Caki2 (cell line): Measurements from ENCODE around the gene KRTAP1-3. TPM values are rescaled to one million over a fixed set of nuclear protein-coding genes. Genes with fewer than 3 reads are reported as not detected.
"Not testable (repeated sequence)": the region's sequence is repeated elsewhere in the genome, so short reads cannot be mapped to it uniquely, and the experiment has no call there.

ENCODE experiments used
- DNase-seq: peaks from one replicate; pipeline ENCODE4 v3.0.0-alpha.2; 2015; ENCODE audit warnings: low read depth
- in situ Hi-C: cut with HindIII; loops from 2 replicates; pipeline ENCODE4 v1.10.0; 2016; ENCODE audit warnings: low sequenced_read_pairs, low pct_unique_long_range_greater_than_20kb, mixed read lengths
- total RNA-seq: library from RNA; depleted of rRNA; stranded (reverse); fragments of >200 nt; shearing (Covaris generic); gene quantifications from 2 replicates; pipeline ENCODE4 v1.2.3, GENCODE V29; 2014; ENCODE audit warnings: low replicate concordance; rRNA removed

KRTAP1-3 gene, protein sequence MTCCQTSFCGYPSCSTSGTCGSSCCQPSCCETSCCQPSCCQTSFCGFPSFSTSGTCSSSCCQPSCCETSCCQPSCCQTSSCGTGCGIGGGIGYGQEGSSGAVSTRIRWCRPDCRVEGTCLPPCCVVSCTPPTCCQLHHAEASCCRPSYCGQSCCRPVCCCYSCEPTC
- total RNA-seq = not detected in 2 replicates

DNA sequence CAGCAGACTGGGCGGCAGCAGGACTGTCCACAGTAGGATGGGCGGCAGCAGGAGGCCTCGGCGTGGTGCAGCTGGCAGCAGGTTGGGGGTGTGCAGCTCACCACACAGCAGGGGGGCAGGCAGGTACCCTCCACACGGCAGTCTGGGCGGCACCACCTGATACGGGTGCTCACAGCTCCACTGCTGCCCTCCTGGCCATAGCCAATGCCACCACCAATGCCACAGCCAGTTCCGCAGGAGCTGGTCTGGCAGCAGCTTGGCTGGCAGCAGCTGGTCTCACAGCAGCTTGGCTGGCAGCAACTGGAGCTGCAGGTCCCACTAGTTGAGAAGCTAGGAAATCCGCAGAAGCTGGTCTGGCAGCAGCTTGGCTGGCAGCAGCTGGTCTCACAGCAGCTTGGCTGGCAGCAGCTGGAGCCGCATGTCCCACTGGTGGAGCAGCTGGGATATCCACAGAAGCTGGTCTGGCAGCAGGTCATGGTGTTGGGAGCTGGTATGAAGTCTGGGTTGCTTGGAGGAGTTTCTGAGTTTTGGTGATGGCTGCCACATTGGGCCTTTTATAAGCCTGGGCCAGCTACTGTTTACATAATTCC, at the start of gene KRTAP1-3:
Gene KRTAP1-3, minus strand, starts transcription at position 529 of the 590 bp plus-strand sequence. Its CDS starts 53 bp downstream, at position 476.
- DNase-seq, in situ Hi-C loops: not testable (repeated sequence)

DNA sequence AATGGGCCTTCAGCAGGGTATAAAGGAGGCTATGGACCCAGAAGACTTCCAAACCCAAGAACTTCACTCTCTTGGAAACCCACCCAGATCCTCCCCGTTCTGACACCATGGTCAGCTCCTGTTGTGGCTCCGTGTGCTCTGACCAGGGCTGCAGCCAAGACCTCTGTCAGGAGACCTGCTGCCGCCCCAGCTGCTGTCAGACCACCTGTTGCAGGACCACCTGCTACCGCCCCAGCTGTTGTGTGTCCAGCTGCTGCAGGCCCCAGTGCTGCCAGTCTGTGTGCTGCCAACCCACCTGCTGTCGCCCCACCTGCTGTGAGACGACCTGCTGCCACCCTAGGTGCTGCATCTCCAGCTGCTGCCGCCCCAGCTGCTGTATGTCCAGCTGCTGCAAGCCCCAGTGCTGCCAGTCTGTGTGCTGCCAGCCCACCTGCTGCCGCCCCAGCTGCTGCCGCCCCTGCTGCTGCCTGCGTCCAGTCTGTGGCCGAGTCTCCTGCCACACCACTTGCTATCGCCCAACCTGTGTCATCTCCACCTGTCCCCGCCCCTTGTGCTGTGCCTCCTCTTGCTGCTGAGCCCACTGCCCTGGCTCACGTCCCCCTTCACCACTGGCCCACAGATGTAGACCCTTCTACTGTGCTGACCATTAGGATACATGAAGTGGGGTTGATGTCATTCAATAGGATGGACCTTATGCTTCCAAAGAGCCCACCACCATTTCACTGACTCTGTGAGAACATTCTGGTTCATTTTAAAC, 49.6 kb upstream of the KRTAP1-3 start, which contains the start of gene KRTAP4-7:
Gene KRTAP4-7, plus strand, starts transcription at position 51 of the 757 bp plus-strand sequence. Its CDS starts 57 bp downstream, at position 108.
- DNase-seq, in situ Hi-C loops: not testable (repeated sequence)

DNA sequence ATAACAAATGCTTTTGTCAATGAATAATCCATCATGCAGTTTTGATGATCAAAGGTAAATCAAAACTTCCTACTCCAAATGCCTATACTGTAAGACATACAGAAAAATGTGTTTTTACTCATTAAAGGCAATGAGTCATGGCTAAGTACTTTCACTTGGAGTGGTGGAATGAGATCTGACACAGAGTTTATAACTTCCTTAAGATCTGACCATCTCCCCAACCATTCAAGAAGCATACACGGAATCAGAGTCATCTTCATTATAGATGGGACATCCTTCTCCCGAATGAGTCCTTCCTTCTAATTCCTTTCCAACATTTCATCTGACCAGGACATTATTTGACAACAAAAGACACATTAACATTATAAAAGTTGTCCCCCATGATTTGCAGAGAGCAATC, 48.8 kb upstream of the KRTAP1-3 start:
- DNase-seq, in situ Hi-C loops: not testable (repeated sequence)

DNA sequence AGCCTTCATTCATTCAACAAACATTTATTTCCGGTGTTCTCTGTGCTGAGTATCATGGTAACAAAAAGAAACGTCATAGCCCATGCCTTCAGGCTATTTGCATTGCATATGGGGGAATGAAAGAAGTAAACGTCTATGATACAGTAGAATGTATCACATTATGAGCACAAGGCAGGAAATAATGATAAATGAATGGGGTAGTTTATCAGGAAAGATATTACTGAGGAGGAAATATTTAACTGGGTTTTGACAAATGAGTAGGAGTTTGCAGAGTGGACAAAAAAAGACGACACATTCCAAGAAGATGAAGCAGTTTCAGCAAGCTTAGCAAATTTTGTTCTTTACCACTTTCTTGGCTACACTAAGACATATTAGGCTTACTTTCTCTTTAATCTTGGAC, 48.0 kb upstream of the KRTAP1-3 start:
- in situ Hi-C loops = no loop called here
- no peak for DNase-seq

DNA sequence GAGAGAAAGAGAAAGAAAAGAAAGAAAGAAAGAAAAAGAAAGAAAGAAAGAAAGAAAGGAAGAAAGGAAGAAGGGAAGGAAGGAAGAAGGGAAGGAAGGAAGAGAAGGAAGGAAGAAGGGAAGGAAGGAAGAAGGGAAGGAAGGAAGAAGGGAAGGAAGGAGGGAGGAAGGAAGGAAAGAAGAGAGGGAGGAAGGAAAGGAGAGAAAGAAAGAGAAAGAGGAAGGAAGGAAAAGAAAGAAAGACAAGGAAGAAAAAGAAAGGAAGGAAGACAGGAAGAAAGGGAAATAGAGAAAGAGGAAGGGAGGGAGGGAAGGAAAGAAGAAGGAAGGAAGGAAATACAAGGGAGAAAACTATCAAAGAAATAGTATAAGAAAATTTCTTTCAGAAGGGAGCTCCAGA, 42.1 kb upstream of the KRTAP1-3 start:
- in situ Hi-C loops = no loop called here

DNA sequence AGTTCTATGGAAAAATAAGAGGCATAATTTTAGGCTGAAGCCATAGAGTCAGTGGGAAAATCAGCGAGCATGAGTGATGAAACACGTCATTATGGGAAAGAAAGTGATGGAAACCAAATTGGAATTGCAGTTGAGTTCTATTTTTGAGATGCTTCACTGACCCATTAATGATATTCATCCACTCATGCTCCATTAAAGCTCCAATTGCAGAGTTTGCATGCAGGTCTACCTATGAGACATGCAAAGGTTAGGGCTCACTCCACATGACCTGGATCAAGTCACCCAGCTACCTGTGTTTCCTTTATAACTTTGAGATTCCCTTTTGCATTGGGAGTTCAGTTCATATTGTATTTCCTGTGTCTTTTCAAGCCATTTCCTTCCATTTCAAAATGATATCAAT, 39.0 kb upstream of the KRTAP1-3 start:
- in situ Hi-C loops = no loop called here
- no peak for DNase-seq

More for the DNA sequence above, 42.1 kb upstream of the KRTAP1-3 start:
- no peak for DNase-seq

DNA sequence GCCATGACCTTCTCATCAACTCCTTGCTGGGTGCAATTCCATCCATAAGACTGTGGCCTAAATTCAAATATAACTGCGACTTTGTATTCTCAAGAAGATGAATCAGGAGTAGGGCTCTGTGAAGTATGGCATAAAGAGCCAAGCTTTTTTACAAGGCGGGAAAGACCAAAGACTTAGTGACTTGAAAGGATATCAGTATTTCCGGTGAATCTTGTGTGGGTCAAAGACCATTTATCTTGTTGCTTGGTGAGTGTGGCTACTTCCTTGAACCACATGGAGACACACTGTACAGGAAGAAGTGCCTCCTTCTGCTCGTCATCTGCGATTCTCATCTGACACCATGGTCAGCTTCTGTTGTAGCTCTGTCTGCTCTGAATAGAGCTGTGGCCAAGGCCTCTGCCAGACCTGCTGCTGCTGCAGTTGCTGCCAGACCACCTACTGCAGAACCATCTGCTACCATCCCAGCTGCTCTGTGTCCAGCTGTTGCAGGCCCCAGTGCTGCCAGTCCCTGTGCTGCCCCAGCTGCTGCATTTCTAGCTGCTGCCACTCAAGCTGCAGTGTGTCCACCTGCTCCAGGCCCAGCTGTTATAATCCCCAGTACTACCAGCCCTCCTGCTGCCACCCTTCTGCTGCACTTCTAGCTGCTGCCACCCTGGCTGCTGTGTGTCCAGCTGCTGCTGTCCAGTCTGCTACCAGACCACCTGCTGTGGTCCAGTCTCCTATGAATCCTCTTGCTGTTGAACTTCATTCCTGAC, 37.1 kb upstream of the KRTAP1-3 start:
- in situ Hi-C loops = no loop called here
- DNase-seq = no peak

DNA sequence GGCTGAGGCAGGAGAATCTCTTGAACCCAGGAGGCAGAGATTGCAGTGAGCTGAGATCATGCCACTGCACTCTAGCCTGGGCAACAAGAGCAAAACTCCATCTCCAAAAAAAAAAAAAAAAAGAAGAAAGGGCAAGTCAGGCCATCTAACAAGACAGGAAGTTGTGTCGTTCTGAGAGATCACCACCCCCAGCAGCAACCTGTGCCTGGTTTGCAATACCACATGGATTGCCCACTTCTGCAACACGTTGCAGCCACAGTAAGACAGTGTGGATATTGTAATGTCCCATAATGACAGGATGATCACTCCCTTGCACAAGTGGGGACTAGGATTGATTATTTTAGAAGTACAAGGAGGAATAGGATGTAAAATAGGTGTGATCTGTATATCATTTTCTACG, 34.4 kb upstream of the KRTAP1-3 start:
- in situ Hi-C loops = no loop called here
- DNase-seq = no peak

DNA sequence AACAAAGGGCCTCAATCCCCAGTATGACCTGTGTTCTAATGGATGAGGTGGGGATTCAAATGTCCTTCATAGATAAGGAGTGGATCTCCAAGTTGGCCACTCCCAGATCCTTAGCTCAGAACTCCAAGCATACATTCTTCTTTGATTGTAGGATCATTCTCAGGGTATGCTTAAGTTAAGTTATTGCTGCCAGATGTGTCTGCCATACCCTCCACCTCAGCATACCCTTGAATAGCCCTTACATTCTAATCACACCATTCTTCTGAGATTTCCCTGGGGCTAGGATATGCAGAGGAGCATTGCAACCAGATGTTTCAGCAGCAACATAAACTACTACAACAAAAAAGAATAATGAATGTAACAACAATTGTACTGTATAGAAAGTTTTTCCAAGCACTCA, 32.6 kb upstream of the KRTAP1-3 start:
- no peak for DNase-seq
- in situ Hi-C loops = no loop called here

DNA sequence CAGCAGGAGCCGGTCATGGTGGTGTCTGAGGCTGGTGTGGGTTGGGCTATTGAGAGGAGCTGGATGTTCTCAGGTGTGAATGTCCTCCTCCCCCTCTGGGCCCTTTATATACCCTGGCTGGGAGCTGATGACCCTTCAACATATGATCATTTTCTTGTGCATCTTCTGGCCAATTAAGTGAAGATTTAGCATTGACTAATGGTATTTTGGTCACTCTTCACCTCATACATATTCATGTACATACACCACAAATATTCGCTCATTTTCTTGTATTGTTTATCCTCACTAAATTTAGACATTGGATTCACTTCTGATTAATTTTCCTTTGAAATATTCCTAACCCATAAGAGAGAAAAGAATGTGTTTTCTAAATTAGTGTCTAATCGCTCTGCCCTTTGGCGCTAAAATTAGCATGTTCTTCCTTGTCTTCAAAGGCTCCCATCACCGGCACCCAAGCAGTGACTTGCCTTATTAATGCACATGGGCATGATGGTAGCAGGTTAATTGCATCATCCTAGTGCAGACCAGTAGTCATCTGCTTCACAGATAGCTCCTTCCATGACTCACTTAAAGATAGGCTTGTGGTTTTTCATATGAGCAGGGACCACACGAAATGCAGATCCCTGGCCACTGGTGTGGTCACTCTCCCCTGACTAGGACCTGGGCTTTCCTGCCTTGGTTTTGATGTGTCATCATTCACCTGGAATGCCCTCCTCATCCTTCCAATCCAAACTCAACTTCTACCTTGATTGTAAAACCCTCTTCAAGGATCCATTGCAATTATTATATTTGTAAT, 31.4 kb upstream of the KRTAP1-3 start, which contains the start of gene KRTAP2-4:
Gene KRTAP2-4, minus strand, starts transcription at position 51 of the 796 bp plus-strand sequence. Its CDS starts 34 bp downstream, at position 17.
- DNase-seq = peak; percentile 83
- in situ Hi-C loops = no loop called here

DNA sequence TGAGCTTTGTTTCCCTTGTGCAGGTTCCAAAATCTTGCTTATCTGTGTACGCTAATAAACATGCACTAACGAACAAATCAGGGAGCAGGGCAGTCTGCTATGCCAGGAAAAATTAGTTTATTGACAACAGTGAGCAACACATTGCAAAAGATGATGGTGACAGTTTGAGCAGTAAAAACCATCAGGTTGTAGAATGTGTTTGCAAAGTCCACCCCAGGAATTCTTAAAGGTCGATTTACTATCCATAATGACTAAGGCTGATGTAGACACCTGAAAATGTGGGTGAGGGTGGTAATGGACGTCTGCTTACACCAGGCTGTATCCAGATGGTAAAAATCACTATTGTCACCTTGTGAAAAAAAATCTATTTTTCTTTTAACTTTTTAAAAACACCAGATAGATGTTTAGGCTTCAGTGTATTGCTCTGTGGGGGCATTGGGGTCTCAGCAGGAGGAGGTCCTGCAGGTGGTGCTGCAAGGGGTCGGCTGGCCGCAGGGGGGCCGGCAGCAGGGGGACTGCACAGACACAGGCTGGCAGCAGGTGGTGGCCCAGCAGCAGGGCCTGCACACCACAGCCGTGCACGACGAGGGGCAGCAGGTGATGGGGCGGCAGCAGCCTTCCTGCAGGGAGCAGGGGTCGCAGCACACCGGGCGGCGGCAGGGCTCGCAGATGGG, 30.5 kb upstream of the KRTAP1-3 start:
- DNase-seq, in situ Hi-C loops: not testable (repeated sequence)

DNA sequence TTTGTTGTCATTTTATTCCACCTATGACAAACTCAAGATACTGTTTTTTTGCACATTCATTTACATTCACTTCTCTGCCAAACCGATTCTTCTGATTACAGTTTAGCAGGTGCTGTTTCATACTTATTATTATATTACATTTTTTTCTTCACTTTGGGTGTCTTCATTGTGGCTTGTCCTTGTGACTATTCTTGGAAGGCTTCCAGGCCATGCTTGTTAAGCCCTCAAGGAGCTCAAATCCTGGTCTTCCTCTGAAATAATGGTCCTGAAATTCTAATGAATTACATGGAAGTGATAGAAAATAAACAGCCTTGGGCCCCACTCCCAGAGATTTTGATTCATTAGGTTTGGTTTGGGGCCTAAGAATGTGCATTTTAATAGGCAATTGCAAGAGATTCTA, 29.6 kb upstream of the KRTAP1-3 start:
- in situ Hi-C loops = no loop called here
- no peak for DNase-seq

DNA sequence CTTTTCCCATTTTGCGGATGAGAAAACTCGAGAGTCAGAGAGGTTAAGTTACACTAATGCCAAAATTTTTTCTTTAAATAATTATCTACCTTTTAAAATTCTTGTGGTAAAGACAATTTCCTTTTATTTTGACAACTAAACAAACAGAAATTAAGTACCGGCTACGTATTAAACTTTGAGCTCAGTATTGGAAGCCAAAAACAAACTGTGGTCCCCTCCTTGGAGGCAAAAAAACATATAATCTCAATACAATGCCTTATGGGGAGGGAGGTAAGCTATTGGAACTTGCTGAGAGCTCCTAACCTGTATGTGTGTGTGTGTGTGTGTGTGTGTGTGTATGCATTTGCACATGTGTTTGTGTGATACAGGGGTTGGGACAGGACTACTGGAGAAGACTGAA, 28.8 kb upstream of the KRTAP1-3 start:
- in situ Hi-C loops = no loop called here
- no peak for DNase-seq

DNA sequence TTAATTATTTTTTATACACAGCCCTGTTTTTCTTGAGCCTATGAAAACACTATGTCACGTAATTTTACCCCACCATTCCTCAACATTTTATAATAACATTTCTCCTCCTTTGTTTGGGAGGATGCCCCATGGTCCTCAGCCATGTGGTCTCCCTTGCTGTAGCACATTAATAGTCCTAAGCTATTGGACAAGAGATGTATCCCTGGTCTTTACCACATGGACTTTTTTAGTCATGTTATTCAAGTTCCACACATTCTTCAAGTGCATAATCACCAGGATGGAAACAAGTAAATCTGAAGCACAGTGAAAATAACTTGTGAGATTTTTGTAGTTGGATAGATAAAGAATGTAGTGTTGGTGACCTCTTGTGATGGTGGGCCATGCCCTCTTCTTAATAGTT, 27.3 kb upstream of the KRTAP1-3 start:
- DNase-seq = peak; percentile 74
- in situ Hi-C loops = no loop called here

DNA sequence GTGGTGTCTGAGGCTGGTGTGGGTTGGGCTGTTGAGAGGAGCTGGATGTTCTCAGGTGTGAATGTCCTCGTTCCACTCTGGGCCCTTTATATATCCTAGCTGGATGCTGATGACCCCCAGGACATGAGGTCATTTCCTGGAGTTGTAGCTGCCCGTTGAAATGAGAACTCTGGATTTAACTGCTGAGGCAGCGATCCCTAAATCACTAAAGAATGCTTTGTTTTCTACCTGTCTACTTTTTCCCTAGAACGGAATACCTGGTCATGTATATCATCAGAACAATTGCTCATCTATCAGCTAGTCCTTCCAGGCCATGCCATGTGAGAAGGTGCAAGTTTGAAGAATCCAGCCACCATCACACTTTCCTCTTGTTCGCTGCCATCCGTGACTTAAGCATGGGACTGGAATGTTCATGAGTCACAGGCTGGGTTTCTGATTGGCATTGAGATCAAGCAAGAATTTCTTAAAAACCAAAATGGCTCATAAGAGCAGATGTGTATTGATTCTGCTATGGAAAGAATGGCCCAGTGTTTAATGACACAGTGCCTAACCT, 25.5 kb upstream of the KRTAP1-3 start, which contains the start of gene KRTAP2-3:
Gene KRTAP2-3, minus strand, starts transcription at position 63 of the 553 bp plus-strand sequence. CDS start 64 bp downstream, outside the sequence.
- DNase-seq = peak; percentile 90
- in situ Hi-C loops = no loop called here

DNA sequence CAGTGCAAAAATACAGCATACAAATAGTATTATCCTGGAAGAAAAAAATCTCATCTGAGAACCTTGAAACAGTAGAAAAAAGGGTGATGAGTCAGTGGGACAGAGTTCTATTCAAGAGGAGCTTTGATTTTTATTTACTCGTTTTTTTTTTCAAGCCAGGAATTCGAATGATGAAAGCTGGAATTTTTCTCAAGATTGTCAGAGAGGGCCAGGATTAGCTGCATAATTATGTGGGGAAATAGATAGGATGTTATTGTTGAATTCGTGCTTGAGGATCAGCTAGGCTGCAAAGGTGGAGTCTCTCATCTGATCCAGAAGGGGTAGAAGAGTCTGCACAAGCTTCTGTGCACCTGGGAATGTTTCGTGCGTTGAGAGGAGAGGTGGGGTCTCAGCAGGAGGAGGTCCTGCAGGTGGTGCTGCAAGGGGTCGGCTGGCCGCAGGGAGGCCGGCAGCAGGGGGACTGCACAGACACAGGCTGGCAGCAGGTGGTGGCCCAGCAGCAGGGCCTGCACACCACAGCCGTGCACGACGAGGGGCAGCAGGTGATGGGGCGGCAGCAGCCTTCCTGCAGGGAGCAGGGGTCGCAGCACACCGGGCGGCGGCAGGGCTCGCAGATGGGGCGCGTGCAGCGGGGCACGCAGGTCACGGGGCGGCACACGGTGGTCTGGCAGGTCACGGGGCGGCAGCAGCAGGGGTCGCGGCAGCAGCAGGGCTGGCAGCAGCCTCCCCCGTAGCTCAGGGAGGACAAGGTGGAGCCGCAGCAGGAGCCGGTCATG, 24.8 kb upstream of the KRTAP1-3 start:
- peak; percentile 86 for DNase-seq
- in situ Hi-C loops = not testable (repeated sequence)
